IgD-negative memory B cell (primary cell): ENCODE measurements around the gene PAX5. TPM values are rescaled to one million over a fixed set of nuclear protein-coding genes. Genes with fewer than 3 reads are reported as not detected.

Experiments
- H3K27ac Mint-ChIP-seq, 3 donors: one replicate each; pipeline ENCODE4 v1.8.0; 2020 to 2022; ENCODE audit warnings: mild to moderate bottlenecking in 3 of 3, mixed read lengths in 3 of 3, moderate library complexity in 1 of 3
- H3K27me3 Mint-ChIP-seq: one replicate; pipeline ENCODE4 v1.8.0; 2021; ENCODE audit warnings: mixed read lengths
- H3K36me3 Mint-ChIP-seq: one replicate; pipeline ENCODE4 v1.8.0; 2020; ENCODE audit warnings: mild to moderate bottlenecking, mixed read lengths
- H3K4me1 Mint-ChIP-seq, 3 donors: one replicate each; pipeline ENCODE4 v1.8.0; 2020 to 2022; ENCODE audit warnings: mixed read lengths in 3 of 3, mild to moderate bottlenecking in 1 of 3
- H3K4me3 Mint-ChIP-seq, 4 donors: one replicate each; pipeline ENCODE4 v1.8.0; 2020 to 2022; ENCODE audit warnings: mild to moderate bottlenecking in 4 of 4, mixed read lengths in 4 of 4, moderate library complexity in 3 of 4
- H3K9me3 Mint-ChIP-seq, 3 donors: one replicate each; pipeline ENCODE4 v1.8.0; 2020 to 2021; ENCODE audit warnings: mixed read lengths in 3 of 3, mild to moderate bottlenecking in 1 of 3
- polyA plus RNA-seq: library from polyadenylated mRNA; unstranded; fragments of 300-500 nt; fragmentation: Illumina TruSeq; gene quantifications from one replicate; pipeline ENCODE4 v1.2.3, GENCODE V29; 2021

Gene PAX5
- polyA plus RNA-seq, 1 donor from 2014 or later: 65.3 TPM

DNA sequence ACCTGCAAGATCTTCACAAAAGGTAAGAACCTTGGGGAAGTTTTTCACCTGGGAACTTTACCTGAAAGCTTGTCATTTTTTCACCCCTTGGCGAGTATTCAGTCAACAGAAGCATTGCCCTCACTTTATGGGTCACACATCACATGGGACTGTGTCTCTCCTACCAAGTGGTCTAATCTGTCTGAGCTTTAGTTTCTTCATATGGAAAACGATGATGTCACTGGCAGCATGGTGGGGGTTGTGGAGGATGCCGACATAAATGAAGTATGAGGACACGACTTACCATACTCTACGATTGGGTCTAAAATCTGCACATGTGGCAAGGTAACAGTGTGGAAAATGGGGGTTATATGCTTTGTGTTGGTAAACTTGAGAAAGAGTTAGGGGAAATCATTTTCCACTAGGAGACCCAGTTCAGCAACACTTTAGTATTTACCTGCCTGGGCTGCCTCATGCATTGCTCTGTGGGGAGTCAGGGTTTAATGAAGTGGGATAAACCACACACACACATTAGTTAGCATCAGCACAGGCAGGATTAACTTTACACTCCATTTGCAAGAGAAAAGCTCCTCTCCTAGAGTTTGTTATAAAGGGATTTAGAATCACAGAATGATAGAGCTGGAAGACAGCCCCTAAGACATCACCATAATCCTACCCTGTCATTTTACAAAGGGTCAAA, 19.8 kb upstream of the PAX5 start:
- Mint-ChIP-seq H3K27ac (no peak overlapping the region), H3K9me3 (no peaks in the 10 kb centered on the region), H3K27me3 (peaks cover 7% of the 10 kb centered on the region), H3K4me3 (no peak overlapping the region), H3K36me3 (peaks cover 2% of the 10 kb centered on the region), H3K4me1 (peaks cover 7 to 10% (median 10%) of the 10 kb centered on the region in 3 donors)

DNA sequence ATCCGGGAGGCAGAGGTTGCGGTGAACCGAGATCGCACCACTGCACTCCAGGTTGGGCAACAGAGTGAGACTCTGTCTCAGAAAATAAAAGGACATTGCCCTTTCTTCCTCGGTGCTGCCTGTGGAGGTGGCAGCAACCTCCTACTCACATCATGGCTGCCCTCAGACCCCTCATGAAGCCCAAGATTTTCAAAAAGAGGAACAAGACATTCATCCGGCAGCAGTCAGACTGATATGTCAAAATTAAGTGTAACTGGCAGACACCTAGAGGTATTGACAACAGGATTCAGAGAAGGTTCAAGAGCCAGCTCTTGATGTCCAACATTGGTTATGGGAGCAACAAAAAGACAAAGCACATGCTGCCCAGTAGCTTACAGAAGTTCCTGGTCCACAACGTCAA, 12.6 kb upstream of the PAX5 start:
- peaks cover 3 to 7% (median 4%) of the 10 kb centered on the region in 3 donors for H3K4me1 Mint-ChIP-seq
- no peaks in the 10 kb centered on the region for H3K27me3 Mint-ChIP-seq
- H3K4me3 Mint-ChIP-seq: no peak overlapping the region
- H3K36me3 Mint-ChIP-seq: peaks cover 5% of the 10 kb centered on the region
- peaks cover 0 to 1% (median 0%) of the 10 kb centered on the region in 3 donors for H3K9me3 Mint-ChIP-seq
- H3K27ac Mint-ChIP-seq: peak overlapping the region in 1 of 3 donors; percentile 47

DNA sequence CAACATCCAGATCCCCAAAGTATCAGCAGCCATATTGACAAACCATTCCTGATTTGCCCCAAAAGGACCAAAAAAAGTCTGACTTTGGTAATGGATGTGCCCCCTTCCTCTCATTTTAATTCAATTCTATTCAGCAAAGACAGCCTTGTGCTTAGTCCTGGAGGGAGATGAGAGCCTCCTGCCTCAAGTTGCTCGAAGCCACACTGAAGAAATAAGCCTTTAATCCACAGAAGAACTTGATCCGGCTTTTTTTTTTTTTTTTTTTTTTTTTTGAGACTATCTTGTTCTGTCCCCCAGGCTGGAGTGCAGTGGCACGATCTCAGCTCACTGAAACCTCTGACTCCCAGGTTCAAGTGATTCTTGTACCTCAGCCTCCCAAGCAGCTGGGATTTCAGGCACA, 8.4 kb upstream of the PAX5 start:
- H3K4me3 Mint-ChIP-seq: no peak overlapping the region
- peaks cover 5% of the 10 kb centered on the region for H3K36me3 Mint-ChIP-seq
- peaks cover 10 to 22% (median 20%) of the 10 kb centered on the region in 3 donors for H3K4me1 Mint-ChIP-seq
- H3K27ac Mint-ChIP-seq: no peak overlapping the region
- H3K9me3 Mint-ChIP-seq: peaks cover 0 to 1% (median 0%) of the 10 kb centered on the region in 3 donors
- H3K27me3 Mint-ChIP-seq: no peaks in the 10 kb centered on the region

DNA sequence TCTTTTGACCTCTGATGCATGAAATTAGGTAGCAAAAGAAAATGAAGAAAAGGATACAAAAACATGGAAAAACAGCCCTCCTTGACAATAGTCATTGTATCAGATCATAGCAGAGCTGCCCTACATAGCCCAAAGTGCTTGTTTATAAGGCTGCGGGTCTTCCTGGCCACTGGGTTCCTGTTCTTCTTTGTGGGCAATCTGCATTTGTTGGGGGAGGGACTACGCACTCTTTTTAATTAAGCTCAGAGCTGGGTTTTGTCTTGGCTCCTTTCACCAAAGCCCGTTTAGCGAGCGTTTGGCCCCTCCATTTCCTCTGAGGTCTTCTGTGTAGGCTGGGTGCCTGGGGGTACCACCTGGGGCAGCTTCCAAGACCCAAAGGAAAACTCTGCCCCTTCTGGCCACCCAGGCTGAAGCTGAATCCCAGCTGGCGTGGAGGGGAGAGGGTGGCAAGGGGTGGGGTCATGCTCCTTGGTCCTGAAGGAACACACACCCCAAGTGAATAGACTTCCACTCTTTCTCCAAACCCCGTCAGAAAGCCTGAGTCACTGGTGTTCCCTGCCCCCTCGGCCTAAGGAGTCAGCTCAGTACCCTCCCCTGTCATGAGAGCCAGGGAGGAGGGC, 6.5 kb upstream of the PAX5 start:
- Mint-ChIP-seq H3K27me3 (no peaks in the 10 kb centered on the region), H3K4me1 (peaks cover 12 to 31% (median 28%) of the 10 kb centered on the region in 3 donors), H3K27ac (peak overlapping the region; percentile 33 to 65 (median 46)), H3K9me3 (peaks cover 0 to 1% (median 0%) of the 10 kb centered on the region in 3 donors), H3K36me3 (peaks cover 5% of the 10 kb centered on the region), H3K4me3 (peak overlapping the region in 2 of 4 donors; percentile 7 to 67)

DNA sequence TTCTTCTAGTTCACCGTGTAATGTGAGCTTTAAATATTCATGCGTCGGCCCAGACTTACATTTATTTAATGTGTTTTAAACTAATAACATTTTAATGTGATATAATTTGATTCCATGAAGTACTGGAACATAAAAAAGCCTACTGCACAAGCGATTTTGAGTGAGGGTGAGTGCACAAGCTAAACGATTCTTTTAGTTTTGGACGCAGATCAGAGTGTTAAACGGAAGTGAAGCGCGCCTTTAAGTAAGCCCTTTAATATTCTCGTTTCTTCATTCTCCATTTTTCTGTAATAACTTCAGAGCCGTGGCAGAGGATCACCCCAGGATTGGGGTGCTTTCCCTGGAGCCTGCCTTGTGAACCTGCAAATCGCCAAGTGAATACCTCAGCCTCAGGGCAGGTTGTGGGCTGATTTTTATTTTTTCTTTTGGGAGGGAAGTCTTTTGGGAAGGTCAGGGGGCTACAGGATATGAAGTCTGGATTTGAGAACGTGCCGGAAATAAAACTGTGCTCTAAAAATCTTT, 4.9 kb upstream of the PAX5 start:
- Mint-ChIP-seq H3K4me3 (peak overlapping the region in 2 of 4 donors; percentile 55 to 56), H3K36me3 (peaks cover 5% of the 10 kb centered on the region), H3K27me3 (no peaks in the 10 kb centered on the region), H3K9me3 (peaks cover 0 to 1% (median 0%) of the 10 kb centered on the region in 3 donors), H3K4me1 (peaks cover 12 to 31% (median 23%) of the 10 kb centered on the region in 3 donors), H3K27ac (peak overlapping the region; percentile 56 to 99 (median 71))

DNA sequence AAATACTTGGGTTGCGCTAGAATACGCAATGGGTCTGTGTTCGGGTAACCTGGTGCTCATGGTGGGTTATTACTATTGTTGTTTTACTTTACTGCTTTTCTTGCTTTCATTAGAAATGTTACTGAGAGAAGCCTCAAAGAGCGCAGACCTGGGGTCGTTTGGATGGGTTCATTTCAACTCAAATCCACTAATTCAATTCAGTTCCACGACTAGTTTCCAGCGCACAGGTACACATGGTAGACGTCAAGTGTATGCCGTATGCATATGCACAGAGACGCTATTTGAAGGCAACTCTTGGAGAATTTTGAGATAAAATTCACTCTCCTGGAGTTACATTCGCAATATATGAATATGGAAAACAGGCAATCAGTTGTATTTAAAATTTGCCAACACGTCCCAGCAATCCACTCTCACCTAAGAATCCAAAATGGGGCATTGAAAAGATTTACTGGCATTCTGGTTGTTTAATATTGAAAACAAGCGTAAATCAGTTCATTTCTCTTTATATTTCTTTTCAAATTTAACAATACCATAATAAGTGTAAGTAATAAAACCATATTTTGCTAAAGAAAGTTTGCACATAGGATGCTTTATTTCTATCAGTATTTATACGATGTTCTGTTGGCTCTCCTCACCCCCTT, 4.4 kb upstream of the PAX5 start:
- Mint-ChIP-seq H3K9me3 (peaks cover 0 to 1% (median 0%) of the 10 kb centered on the region in 3 donors), H3K36me3 (peaks cover 2% of the 10 kb centered on the region), H3K27me3 (no peaks in the 10 kb centered on the region), H3K27ac (peak overlapping the region; percentile 98 to 99 (median 99)), H3K4me3 (peak overlapping the region; percentile 88 to 98 (median 94)), H3K4me1 (peaks cover 12 to 33% (median 21%) of the 10 kb centered on the region in 3 donors)

DNA sequence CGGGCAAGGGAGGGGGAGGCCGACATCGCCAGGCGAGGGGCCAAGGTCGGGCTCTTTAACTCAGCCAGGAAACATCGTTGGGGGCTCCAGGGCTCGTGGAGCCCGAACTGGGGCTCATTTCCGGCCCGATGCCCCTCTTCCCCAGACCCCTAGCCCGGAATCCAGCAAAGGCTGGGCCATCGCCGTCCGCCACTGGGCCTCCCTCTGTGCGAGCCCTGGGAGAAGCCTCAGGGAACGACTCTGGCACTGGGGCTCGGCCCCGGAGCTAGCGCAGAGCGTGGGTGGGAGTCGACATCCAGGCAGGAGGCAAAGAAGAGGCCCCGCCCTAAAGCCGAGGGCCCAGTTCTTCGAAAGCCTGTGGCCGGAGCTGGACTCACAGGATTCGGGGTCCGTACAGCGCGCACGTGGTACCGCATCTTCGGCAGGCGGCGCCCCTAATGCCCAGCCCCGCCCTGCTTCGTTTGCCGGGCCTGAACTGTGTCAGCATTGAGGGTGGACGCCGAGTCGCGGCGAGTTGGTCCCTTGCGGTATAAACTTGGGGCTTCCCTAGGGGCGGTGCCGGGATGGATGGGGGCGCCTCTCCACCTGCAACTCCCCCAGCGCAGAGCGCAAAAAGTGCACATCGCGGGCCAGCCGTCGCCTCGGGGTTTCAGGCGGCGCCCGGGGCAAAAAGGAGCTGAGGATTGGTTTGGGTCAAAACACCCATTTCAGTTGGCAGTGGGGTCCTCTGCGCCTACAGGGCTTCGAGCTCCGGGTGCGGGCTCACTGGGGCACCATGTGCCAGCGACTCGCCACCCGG, 3.6 kb upstream of the PAX5 start:
- H3K4me1 Mint-ChIP-seq: peaks cover 16 to 37% (median 24%) of the 10 kb centered on the region in 3 donors
- peaks cover 0 to 1% (median 0%) of the 10 kb centered on the region in 3 donors for H3K9me3 Mint-ChIP-seq
- no peaks in the 10 kb centered on the region for H3K27me3 Mint-ChIP-seq
- H3K36me3 Mint-ChIP-seq: no peaks in the 10 kb centered on the region
- H3K4me3 Mint-ChIP-seq: peak overlapping the region; percentile 88 to 98 (median 94)
- peak overlapping the region; percentile 98 to 99 (median 99) for H3K27ac Mint-ChIP-seq

DNA sequence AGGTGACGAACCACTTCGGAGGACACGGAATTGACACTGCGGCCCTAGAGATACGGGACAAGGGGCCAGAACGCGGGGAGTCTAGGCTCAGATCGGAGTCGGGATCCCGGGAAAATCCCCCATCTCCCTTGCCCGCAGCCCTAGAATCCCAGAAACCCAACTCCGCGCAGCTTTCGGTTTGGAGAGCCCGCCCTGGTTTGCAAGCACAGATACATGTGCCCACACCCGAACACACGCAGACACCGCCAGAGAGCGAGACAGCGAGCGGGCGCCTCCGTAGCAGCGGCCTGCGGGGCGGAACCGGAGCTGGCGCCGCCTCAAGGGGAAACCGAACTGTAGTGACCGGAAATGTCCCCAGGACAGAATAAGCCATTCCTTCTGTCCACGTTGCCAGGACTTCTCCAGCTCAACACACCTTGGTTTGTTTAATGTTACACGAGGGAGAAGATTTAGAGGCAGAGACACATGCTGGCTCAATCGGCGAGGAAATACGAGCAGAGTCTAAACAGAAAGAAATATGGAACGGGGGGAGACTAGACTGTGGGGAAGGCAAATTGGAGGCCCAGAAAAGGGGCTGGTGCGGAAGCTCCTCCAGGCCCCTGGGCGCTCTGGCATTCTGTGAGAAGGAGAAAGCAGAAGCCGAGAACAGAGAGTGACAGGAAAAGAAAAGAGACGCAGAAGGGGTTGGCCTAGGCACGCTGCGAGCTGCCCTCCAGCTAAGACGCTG, 2.9 kb upstream of the PAX5 start:
- peaks cover 23 to 37% (median 30%) of the 10 kb centered on the region in 3 donors for H3K4me1 Mint-ChIP-seq
- peaks cover 0 to 1% (median 0%) of the 10 kb centered on the region in 3 donors for H3K9me3 Mint-ChIP-seq
- H3K36me3 Mint-ChIP-seq: no peaks in the 10 kb centered on the region
- peak overlapping the region; percentile 98 to 99 (median 99) for H3K27ac Mint-ChIP-seq
- no peaks in the 10 kb centered on the region for H3K27me3 Mint-ChIP-seq
- peak overlapping the region; percentile 88 to 98 (median 94) for H3K4me3 Mint-ChIP-seq

DNA sequence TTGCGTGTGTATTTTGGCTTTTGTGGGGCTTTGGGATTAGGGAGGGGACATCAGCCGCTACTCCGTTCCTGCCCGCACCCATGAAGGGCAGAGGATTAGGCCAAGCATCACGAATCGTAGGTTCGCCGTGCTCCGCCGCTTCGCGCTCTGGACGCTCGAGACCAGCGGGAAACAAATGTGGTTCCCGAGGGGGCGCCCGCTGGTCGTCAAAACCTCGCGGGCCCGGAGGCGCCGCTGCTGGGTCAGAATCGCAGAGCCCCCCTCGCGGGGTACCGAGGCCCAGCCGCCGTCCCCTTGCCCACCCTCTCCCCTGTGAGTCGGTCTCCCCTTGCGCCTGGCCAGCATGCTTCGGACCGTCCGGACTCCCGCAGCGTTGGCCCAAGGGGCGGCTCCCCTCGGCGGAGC, 2.3 kb upstream of the PAX5 start:
- H3K27ac Mint-ChIP-seq: peak overlapping the region; percentile 98 to 99 (median 99)
- H3K4me1 Mint-ChIP-seq: peaks cover 24 to 41% (median 35%) of the 10 kb centered on the region in 3 donors
- no peaks in the 10 kb centered on the region for H3K36me3 Mint-ChIP-seq
- H3K4me3 Mint-ChIP-seq: peak overlapping the region; percentile 88 to 98 (median 94)
- H3K27me3 Mint-ChIP-seq: no peaks in the 10 kb centered on the region
- H3K9me3 Mint-ChIP-seq: no peaks in the 10 kb centered on the region

DNA sequence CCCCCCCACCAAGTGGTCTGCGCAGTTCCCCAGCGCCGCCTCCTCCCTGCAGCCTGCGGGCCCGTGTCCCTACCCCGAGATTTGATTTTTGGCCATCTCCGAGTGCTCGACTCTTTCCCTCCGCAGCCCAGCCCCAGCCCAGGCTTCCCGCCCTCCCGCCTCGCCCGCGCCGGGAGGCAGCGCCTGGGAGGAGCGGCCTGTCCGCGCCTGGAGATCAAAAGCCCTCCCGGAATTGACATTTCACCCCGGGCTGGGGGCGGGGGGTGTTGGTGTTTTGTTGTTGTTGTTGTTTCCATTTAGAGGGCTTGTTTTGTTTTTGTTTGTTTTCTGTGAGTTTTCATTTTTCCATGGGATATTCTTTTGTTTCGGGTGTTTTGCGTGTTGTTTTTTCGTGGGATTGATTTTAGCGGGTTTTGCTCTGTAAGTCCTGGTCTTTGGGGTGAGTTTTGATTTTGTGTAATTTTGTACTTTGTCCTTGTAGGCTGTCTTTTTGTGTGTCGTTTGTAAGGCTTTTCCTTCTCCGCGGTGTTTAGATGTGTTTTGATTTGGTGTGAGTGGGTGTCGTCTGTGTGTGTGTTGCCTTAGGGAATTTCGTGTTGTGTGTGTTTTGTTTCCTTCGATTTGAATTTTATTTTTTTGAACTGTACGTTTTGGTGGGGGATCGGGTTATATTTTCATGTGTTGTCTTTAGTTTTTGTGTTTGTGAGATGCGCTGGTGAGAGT, 1.7 kb upstream of the PAX5 start:
- no peaks in the 10 kb centered on the region for H3K27me3 Mint-ChIP-seq
- H3K4me1 Mint-ChIP-seq: peaks cover 24 to 40% (median 37%) of the 10 kb centered on the region in 3 donors
- peak overlapping the region; percentile 88 to 98 (median 94) for H3K4me3 Mint-ChIP-seq
- H3K36me3 Mint-ChIP-seq: no peaks in the 10 kb centered on the region
- no peaks in the 10 kb centered on the region for H3K9me3 Mint-ChIP-seq
- peak overlapping the region; percentile 98 to 99 (median 99) for H3K27ac Mint-ChIP-seq

DNA sequence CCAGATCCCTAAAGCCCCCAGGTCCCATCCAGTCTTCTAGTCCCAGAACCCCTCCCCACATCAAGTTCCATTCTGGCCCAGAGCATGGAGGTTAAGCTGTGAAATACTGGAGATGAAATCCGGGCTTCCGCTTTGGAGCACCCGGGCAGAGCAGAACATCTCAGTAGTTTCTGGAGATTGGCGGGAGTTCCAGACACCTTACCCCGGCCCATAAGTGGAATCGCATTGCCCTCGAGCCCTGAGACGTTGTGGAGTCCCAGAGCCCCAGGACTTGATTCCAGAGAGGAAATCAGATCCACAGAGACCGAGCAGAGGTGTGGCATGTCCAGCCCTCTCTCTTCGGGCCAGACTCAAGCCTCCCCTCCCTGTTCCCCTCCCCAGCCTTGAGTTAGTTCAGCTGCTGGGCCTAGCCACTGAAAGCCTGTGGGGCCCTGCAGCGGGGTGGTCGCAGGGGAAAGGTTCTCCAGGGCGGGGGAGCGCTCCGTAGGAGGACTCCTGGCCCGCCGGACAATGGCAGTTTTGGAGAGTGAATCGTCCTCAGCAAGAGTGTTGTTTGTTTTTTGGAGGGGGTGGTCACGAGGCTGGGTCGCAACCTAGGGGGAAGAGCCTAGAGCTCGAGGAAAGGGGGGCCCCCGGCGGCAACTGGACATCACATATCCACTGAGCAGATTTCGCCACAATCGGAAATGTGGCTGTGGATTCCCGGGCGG, 1.0 kb upstream of the PAX5 start:
- Mint-ChIP-seq H3K27ac (peak overlapping the region; percentile 98 to 99 (median 99)), H3K9me3 (no peaks in the 10 kb centered on the region), H3K4me3 (peak overlapping the region; percentile 88 to 98 (median 94)), H3K36me3 (peaks cover 2% of the 10 kb centered on the region), H3K4me1 (peaks cover 29 to 47% (median 43%) of the 10 kb centered on the region in 3 donors), H3K27me3 (no peaks in the 10 kb centered on the region)

DNA sequence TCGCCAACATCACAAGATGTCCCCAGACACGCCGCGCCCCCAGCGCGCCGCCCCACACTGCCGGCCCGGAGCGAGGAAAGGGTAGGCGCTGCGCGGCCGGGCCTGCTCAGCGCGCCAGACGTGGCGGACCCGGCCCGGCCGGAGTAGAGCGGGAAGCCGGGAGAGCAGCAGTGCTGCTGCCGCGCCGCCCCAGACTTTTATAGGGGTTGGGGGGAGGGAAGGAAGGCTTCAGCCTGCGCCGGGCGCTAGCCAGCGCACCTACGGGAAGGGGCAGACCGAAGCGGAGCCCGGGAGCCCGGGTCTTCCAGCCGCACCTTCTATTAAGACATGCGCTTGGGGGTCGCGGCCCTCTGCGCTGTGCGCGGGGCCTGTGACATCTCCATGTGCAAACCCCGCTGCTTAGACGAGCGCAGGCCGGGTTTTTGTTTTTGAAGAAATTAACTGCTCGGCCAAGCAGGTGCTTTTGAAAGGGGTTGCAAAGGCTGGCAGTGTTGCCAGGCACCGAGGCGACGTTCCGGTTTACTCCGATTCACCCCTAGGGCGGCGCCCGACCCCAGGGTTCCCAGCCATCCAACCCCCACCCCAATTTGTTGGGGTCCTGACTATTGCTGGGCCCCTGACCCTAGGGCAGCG, 353 bp upstream of the PAX5 start:
- peak overlapping the region; percentile 88 to 98 (median 94) for H3K4me3 Mint-ChIP-seq
- no peaks in the 10 kb centered on the region for H3K27me3 Mint-ChIP-seq
- H3K9me3 Mint-ChIP-seq: no peaks in the 10 kb centered on the region
- peaks cover 30 to 49% (median 48%) of the 10 kb centered on the region in 3 donors for H3K4me1 Mint-ChIP-seq
- H3K36me3 Mint-ChIP-seq: peaks cover 3% of the 10 kb centered on the region
- peak overlapping the region; percentile 98 to 99 (median 99) for H3K27ac Mint-ChIP-seq
